Measurements from ENCODE around the gene PADI2.

- TF ChIP-seq POLR2AphosphoS5 (IDR thresholded peaks at IDR 0.05; ENCODE audit: low read depth, low read length) (no peak), SAP30 (IDR thresholded peaks at IDR 0.05; ENCODE audit: insufficient read depth, insufficient replicate concordance, low read length) (no peak), RAD21 (IDR thresholded peaks at IDR 0.05 in 1 of 2, conservative IDR thresholded peaks at IDR 0.05 in 1 of 2; ENCODE audit: low read depth in 2 of 2, low read length in 2 of 2) (no peak), ATF3 (IDR thresholded peaks at IDR 0.05; ENCODE audit: insufficient read depth, low read depth, low read length) (no peak), CTCF (IDR thresholded peaks at IDR 0.05; ENCODE audit: control extremely low read depth in 1 of 3, insufficient read depth in 1 of 3, low read depth in 1 of 3, low read length in 3 of 3) (no peak), EZH2 (IDR thresholded peaks at IDR 0.05; ENCODE audit: low read depth, low read length, severe bottlenecking) (no peak), YY1 (IDR thresholded peaks at IDR 0.05; ENCODE audit: low read depth, low read length) (no peak), MAX (IDR thresholded peaks at IDR 0.05) (no peak), ZNF274 (IDR thresholded peaks at IDR 0.05; ENCODE audit: borderline replicate concordance, extremely low read depth, low read length) (no peak)
Observed at GRCh38 chr1:17066361-17067068, 52.7 kb downstream of the PADI2 start.
